ENCODE data around the gene IFNL3. TPM values are rescaled to one million over a fixed set of nuclear protein-coding genes. Genes with fewer than 3 reads are reported as not detected.

Gene IFNL3
- total and polyA plus RNA-seq, 2 of the 13 experiments (the other 11 are each of a cell fraction or from before 2014, with no cell fraction given), result not detected

DNA sequence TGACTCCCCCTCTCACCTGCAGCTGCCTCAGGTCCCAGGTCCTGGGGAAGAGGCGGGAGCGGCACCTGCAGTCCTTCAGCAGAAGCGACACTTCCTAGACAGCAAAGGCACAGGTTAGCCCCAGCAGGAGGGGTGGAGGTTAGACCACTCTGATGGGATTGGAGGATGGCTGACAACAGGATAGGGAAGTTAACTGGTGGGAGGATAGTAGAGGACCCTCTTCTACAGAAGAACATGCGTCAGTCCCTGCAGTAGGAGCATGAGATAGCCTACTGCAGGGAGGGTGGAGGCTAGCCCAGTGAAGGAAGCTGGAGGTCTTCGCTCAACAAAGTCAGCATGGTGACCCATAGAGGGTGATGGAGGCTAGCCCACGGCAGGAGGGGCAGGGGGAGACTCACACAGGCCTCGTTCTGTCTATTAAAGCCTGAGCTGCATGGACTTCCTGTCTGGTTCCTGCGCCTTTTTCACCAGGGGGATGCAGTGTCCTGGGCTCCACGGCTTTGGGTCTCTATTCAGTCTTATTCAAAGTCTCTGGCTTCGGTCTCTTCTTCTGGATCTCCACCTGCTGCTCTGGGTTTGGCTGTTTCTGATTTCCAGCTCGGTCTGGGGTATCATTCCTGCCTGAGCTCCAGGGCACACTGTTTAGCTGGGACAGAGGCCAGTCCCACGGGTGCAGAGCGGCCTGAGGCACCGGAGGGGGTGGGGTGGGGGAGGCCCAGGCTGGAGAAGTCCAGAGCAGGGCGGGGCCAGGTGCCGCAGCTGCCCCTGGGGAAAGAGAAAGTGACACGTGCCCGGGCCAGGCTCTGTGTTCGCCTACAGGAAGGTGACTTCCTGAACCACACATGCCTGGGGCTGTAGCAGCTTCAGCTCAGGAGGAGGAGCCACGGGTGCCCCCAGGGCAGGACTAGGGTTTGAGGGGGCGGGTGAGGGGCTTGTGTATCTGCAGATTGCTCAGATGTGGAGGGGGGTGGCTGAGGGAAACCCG lies 7.3 kb downstream of the IFNL3 start (continued):
- TF ChIP-seq, protein P1, sequence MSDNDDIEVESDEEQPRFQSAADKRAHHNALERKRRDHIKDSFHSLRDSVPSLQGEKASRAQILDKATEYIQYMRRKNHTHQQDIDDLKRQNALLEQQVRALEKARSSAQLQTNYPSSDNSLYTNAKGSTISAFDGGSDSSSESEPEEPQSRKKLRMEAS (IDR thresholded peaks at IDR 0.05), result peak; percentile 55; the same call in 1 of the 2 replicates
- TF ChIP-seq TGIF2 (CRISPR knock-in tag; IDR thresholded peaks at IDR 0.05) (no peak), ETV5 (CRISPR knock-in tag; IDR thresholded peaks at IDR 0.05; ENCODE audit: borderline replicate concordance) (peak; percentile 33; the same call in 1 of the 2 replicates), ZNF235 (CRISPR knock-in tag; IDR thresholded peaks at IDR 0.05; ENCODE audit: borderline replicate concordance) (no peak)
- TF ChIP-seq, protein P2, sequence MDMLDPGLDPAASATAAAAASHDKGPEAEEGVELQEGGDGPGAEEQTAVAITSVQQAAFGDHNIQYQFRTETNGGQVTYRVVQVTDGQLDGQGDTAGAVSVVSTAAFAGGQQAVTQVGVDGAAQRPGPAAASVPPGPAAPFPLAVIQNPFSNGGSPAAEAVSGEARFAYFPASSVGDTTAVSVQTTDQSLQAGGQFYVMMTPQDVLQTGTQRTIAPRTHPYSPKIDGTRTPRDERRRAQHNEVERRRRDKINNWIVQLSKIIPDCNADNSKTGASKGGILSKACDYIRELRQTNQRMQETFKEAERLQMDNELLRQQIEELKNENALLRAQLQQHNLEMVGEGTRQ (IDR thresholded peaks at IDR 0.05; ENCODE audit: low read depth, low read length), result peak; percentile 35; the same call in 1 of the 2 replicates
- TF ChIP-seq, protein P2 (CRISPR knock-in tag; IDR thresholded peaks at IDR 0.05; ENCODE audit: borderline replicate concordance), result no peak

DNA sequence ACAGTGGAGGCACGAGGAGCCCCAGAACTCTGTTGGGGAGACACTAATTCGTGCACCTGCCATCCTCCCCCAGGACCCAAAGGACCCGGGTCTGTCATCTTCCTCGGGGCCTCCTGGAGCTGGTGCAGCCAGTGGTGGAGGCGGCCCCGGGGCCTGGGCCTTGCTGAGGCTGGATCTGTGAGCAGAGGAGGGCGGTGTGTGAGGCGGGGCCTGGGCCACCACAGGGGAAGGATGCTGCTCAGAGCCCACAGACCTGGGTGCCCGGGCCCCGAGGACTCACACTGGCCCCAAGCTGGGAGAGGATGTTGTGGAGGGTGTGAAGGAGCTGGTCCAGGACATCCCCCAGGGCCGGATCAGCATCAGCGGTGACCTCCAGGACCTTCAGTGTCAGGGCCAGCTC lies 8.3 kb downstream of the IFNL3 start:
- H3K27me3 ChIP-seq (ENCODE audit: control insufficient read depth in 1 of 2, insufficient read depth in 2 of 2, low read length in 2 of 2), result peaks cover 0 to under 1% of the 10 kb centered on the region in 2 experiments; a peak in 1 of 5 replicates
- no peak overlapping the region for H3K27ac ChIP-seq (ENCODE audit: extremely low read length, insufficient read depth, low read length)
- in situ Hi-C loops (cut with HindIII; ENCODE audit: extremely low pct_ligation_motif_present, low pct_unique_long_range_greater_than_20kb), result no loop called here
- no peaks in the 10 kb centered on the region for H3K9me3 ChIP-seq (ENCODE audit: low read length)
- ChIA-PET CTCF (ENCODE audit: low intra/inter-chr PET ratio, low total read pairs) (no interaction called here), POLR2A (no interaction called here)
- no TSS peak for BruUV-seq (replicated peaks)
- TF ChIP-seq ATF7-NPFF (CRISPR knock-in tag; IDR thresholded peaks at IDR 0.05; ENCODE audit: low read depth), result no peak
- no peak for TF ChIP-seq DPF2 (CRISPR knock-in tag; IDR thresholded peaks at IDR 0.05; ENCODE audit: borderline replicate concordance, low read depth)
- TF ChIP-seq, protein P3, sequence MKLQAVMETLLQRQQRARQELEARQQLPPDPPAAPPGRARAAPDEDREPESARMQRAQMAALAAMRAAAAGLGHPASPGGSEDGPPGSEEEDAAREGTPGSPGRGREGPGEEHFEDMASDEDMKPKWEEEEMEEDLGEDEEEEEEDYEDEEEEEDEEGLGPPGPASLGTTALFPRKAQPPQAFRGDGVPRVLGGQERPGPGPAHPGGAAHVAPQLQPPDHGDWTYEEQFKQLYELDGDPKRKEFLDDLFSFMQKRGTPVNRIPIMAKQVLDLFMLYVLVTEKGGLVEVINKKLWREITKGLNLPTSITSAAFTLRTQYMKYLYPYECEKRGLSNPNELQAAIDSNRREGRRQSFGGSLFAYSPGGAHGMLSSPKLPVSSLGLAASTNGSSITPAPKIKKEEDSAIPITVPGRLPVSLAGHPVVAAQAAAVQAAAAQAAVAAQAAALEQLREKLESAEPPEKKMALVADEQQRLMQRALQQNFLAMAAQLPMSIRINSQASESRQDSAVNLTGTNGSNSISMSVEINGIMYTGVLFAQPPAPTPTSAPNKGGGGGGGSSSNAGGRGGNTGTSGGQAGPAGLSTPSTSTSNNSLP (IDR thresholded peaks at IDR 0.05; ENCODE audit: low read depth, low read length), result no peak
- TF ChIP-seq, protein P4, sequence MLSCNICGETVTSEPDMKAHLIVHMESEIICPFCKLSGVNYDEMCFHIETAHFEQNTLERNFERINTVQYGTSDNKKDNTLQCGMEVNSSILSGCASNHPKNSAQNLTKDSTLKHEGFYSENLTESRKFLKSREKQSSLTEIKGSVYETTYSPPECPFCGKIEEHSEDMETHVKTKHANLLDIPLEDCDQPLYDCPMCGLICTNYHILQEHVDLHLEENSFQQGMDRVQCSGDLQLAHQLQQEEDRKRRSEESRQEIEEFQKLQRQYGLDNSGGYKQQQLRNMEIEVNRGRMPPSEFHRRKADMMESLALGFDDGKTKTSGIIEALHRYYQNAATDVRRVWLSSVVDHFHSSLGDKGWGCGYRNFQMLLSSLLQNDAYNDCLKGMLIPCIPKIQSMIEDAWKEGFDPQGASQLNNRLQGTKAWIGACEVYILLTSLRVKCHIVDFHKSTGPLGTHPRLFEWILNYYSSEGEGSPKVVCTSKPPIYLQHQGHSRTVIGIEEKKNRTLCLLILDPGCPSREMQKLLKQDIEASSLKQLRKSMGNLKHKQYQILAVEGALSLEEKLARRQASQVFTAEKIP (CRISPR knock-in tag; IDR thresholded peaks at IDR 0.05; ENCODE audit: borderline replicate concordance), result no peak
- TF ChIP-seq CBX1 (IDR thresholded peaks at IDR 0.05; ENCODE audit: low read depth), result no peak
- no peak for TF ChIP-seq SMAD9 (CRISPR knock-in tag; IDR thresholded peaks at IDR 0.05)
- TF ChIP-seq, protein P5, sequence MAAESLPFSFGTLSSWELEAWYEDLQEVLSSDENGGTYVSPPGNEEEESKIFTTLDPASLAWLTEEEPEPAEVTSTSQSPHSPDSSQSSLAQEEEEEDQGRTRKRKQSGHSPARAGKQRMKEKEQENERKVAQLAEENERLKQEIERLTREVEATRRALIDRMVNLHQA (CRISPR knock-in tag; IDR thresholded peaks at IDR 0.05), result no peak
- no peak for TF ChIP-seq ZNF354B (CRISPR knock-in tag; IDR thresholded peaks at IDR 0.05)
- TF ChIP-seq, protein P6, sequence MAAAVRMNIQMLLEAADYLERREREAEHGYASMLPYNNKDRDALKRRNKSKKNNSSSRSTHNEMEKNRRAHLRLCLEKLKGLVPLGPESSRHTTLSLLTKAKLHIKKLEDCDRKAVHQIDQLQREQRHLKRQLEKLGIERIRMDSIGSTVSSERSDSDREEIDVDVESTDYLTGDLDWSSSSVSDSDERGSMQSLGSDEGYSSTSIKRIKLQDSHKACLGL (CRISPR knock-in tag; IDR thresholded peaks at IDR 0.05), result no peak
- no peak overlapping the region for H3K4me3 ChIP-seq (replicated peaks in 1 of 3; ENCODE audit: insufficient read depth in 1 of 3, low read depth in 2 of 3, low read length in 3 of 3)
- H3K36me3 ChIP-seq (replicated peaks in 1 of 2; ENCODE audit: control insufficient read depth in 1 of 2, insufficient read depth in 2 of 2, low read length in 2 of 2), result no peaks in the 10 kb centered on the region
- no peak for FAIRE-seq
- H3K4me1 ChIP-seq (ENCODE audit: insufficient read depth, low read length), result peaks cover 13% of the 10 kb centered on the region
- intact Hi-C loops (cut with micrococcal nuclease; ENCODE audit: unreplicated experiment), result no loop called here
- H3K4me2 ChIP-seq (ENCODE audit: low read depth, low read length), result no peak overlapping the region
- peak; percentile 33 for ATAC-seq
- DNase-seq (ENCODE audit: low spot score), result no peak
- no peaks in the 10 kb centered on the region for H4K20me1 ChIP-seq (ENCODE audit: insufficient read depth, low read length)
- no peak overlapping the region for H3K9ac ChIP-seq (ENCODE audit: insufficient read depth, low read depth, low read length)
- WGBS (ENCODE audit: low lambda C conversion rate), result 14% methylated on average over 9 of the region's 12 CpGs
- H3K79me2 ChIP-seq (ENCODE audit: insufficient read depth, low read length), result no peaks in the 10 kb centered on the region
- H2AFZ ChIP-seq (ENCODE audit: low read length), result no peak overlapping the region
